ENCODE measurements around the gene MVP. TPM values are rescaled to one million over a fixed set of nuclear protein-coding genes. Genes with fewer than 3 reads are reported as not detected.

MVP gene
- total RNA-seq, 2 donors from 2014 or later: 175 to 190 TPM

DNA sequence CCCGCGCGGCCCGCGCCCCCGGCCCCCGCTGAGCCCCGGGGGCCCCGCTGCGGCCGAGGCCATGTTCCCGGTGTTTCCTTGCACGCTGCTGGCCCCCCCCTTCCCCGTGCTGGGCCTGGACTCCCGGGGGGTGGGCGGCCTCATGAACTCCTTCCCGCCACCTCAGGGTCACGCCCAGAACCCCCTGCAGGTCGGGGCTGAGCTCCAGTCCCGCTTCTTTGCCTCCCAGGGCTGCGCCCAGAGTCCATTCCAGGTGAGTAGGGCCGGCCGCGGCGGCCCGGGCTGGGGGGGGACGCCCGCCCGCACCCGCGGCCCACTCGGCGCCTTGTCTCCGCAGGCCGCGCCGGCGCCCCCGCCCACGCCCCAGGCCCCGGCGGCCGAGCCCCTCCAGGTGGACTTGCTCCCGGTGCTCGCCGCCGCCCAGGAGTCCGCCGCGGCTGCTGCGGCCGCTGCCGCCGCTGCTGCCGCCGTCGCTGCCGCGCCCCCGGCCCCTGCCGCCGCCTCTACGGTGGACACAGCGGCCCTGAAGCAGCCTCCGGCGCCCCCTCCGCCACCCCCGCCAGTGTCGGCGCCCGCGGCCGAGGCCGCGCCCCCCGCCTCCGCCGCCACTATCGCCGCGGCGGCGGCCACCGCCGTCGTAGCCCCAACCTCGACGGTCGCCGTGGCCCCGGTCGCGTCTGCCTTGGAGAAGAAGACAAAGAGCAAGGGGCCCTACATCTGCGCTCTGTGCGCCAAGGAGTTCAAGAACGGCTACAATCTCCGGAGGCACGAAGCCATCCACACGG, 13.4 kb upstream of the MVP start:
- Histone ChIP-seq H3K27ac (peak overlapping the region; percentile 87 to 92), H3K9me3 (no peaks in the 10 kb centered on the region), H3K4me3 (peak overlapping the region; percentile 75), H3K36me3 (peaks cover 9% of the 10 kb centered on the region), H3K27me3 (replicated peaks; ENCODE audit: insufficient read depth) (no peaks in the 10 kb centered on the region), H3K4me1 (ENCODE audit: control insufficient read depth in 1 of 2, low read depth in 2 of 2) (peaks cover 30 to 51% of the 10 kb centered on the region in 2 donors)
- TF ChIP-seq, protein P1, sequence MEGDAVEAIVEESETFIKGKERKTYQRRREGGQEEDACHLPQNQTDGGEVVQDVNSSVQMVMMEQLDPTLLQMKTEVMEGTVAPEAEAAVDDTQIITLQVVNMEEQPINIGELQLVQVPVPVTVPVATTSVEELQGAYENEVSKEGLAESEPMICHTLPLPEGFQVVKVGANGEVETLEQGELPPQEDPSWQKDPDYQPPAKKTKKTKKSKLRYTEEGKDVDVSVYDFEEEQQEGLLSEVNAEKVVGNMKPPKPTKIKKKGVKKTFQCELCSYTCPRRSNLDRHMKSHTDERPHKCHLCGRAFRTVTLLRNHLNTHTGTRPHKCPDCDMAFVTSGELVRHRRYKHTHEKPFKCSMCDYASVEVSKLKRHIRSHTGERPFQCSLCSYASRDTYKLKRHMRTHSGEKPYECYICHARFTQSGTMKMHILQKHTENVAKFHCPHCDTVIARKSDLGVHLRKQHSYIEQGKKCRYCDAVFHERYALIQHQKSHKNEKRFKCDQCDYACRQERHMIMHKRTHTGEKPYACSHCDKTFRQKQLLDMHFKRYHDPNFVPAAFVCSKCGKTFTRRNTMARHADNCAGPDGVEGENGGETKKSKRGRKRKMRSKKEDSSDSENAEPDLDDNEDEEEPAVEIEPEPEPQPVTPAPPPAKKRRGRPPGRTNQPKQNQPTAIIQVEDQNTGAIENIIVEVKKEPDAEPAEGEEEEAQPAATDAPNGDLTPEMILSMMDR (IDR thresholded peaks at IDR 0.05): no peak
- DNase-seq (ENCODE audit: low spot score) (no peak), ATAC-seq (ENCODE audit: insufficient number of reproducible peaks, low FRiP score, low read depth) (no peak)

DNA sequence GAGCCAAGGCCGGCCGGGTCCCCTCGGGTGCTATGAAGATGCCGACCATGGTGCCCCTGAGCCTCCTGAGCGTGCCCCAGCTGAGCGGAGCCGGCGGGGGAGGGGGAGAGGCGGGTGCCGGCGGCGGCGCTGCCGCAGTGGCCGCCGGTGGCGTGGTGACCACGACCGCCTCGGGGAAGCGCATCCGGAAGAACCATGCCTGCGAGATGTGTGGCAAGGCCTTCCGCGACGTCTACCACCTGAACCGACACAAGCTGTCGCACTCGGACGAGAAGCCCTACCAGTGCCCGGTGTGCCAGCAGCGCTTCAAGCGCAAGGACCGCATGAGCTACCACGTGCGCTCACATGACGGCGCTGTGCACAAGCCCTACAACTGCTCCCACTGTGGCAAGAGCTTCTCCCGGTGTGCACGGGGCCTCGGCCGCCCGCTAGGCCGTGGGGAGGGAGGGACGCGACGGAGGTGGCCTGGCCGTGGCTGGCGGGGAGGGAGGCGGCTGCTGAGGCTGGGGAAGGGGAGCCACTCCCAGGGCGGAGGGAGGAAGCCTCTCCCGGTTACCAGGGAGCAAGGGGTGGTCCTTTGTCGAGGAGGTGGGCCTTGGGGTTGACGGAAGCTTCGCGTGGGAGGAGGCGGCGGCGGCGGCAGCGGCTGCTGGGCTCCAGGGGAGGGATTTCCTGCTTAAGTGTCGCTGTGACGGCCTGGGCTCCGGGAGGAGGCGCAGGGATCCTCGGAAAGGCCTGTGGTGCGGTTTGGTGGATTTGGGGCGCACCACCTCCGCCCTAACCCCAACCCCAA, 12.6 kb upstream of the MVP start:
- DNase-seq (ENCODE audit: low spot score): peak; percentile 70
- TF ChIP-seq, protein P1 (IDR thresholded peaks at IDR 0.05): peak; percentile 51
- no peaks in the 10 kb centered on the region for H3K27me3 ChIP-seq (replicated peaks; ENCODE audit: insufficient read depth)
- H3K9me3 ChIP-seq: no peaks in the 10 kb centered on the region
- peaks cover 35 to 56% of the 10 kb centered on the region in 2 donors for H3K4me1 ChIP-seq (ENCODE audit: control insufficient read depth in 1 of 2, low read depth in 2 of 2)
- peak overlapping the region; percentile 75 for H3K4me3 ChIP-seq
- peaks cover 9% of the 10 kb centered on the region for H3K36me3 ChIP-seq
- no peak for ATAC-seq (ENCODE audit: insufficient number of reproducible peaks, low FRiP score, low read depth)
- peak overlapping the region; percentile 87 to 92 for H3K27ac ChIP-seq

DNA sequence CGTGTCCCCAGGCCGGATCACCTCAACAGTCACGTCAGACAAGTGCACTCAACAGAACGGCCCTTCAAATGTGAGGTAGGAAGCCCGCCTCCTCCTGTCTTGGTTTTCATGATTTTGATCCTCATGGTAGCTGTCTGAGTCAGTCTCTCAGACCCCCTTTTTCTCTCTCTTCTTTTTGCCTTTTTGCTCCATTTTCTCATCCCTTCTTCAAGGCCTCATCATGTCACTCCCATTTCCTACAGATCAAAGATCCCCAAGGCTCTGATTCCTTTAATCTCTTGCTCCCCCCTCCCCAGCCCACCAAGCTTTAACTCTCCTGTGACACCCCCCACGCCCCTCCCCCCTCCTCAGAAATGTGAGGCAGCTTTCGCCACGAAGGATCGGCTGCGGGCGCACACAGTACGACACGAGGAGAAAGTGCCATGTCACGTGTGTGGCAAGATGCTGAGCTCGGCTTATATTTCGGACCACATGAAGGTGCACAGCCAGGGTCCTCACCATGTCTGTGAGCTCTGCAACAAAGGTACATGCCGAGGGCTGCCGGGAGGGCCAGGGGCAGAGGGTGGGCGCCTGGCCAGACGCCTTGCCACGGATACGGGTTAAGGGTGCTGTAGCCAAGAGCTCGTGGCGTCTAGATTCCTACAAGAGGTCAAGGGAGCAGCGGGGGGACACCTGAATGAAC, 11.9 kb upstream of the MVP start:
- H3K4me3 ChIP-seq: peak overlapping the region; percentile 75
- DNase-seq (ENCODE audit: low spot score): no peak
- H3K27me3 ChIP-seq (replicated peaks; ENCODE audit: insufficient read depth): no peaks in the 10 kb centered on the region
- ATAC-seq (ENCODE audit: insufficient number of reproducible peaks, low FRiP score, low read depth): no peak
- TF ChIP-seq, protein P1 (IDR thresholded peaks at IDR 0.05): no peak
- H3K27ac ChIP-seq: peak overlapping the region; percentile 87 to 92
- no peaks in the 10 kb centered on the region for H3K9me3 ChIP-seq
- peaks cover 9% of the 10 kb centered on the region for H3K36me3 ChIP-seq
- H3K4me1 ChIP-seq (ENCODE audit: control insufficient read depth in 1 of 2, low read depth in 2 of 2): peaks cover 42 to 64% of the 10 kb centered on the region in 2 donors

DNA sequence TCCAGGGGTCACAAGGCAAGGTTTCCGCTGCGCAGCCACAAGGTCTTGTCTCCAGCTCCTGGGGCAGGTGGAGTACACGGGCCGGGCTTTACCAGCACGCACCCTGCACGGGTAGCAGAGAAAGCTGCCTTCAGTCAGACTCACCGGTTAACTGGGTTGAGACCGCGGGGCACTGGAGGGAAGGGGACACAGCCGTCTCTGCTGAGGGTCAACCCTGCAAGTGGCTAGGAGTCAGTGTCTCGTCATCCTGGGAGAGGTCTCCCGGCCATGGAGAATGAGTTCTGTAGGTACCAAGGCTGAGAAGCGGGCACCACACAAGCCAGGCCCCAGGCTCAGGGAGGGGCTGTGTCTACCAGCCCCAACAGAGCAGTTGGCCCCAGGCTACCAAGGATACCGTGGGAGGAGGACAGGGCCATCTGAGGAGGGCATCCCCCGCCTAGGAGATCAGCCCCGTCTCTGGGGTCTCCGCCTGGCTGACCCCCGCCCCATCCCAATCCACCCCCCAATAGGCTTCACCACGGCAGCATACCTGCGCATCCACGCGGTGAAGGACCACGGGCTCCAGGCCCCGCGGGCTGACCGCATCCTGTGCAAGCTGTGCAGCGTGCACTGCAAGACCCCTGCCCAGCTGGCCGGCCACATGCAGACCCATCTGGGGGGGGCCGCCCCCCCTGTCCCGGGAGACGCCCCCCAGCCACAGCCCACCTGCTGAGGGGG, 11.1 kb upstream of the MVP start:
- DNase-seq (ENCODE audit: low spot score): no peak
- Histone ChIP-seq H3K4me3 (peak overlapping the region; percentile 75), H3K4me1 (ENCODE audit: control insufficient read depth in 1 of 2, low read depth in 2 of 2) (peaks cover 42 to 67% of the 10 kb centered on the region in 2 donors), H3K27ac (peak overlapping the region; percentile 92 to 96), H3K27me3 (replicated peaks; ENCODE audit: insufficient read depth) (no peaks in the 10 kb centered on the region), H3K9me3 (no peaks in the 10 kb centered on the region), H3K36me3 (peaks cover 9% of the 10 kb centered on the region)
- TF ChIP-seq, protein P1 (IDR thresholded peaks at IDR 0.05): no peak
- ATAC-seq (ENCODE audit: insufficient number of reproducible peaks, low FRiP score, low read depth): no peak
